SK-N-SH treated with all-trans-retinoic acid at 6 μM for 48 hours (cell line): ENCODE measurements around the gene PORCN.
A peak's percentile ranks its signal among the peaks of the same experiment; 100 is the strongest.

ENCODE experiments used
- ATAC-seq: fragments of 200-7000 bp; cut with Tn5 transposase; 3 replicates; pipeline ENCODE4 v1.9.1; 2020; ENCODE audit warnings: mild to moderate bottlenecking, moderate library complexity
- ARNTL ChIP-seq: fragments of 450-650 bp; formaldehyde crosslinking; IDR thresholded peaks from 2 replicates; pipeline ENCODE4 v1.5.0; 2020; ENCODE audit warnings: low read depth, mild to moderate bottlenecking, moderate library complexity, borderline replicate concordance
- BACH2 ChIP-seq: fragments of 250-450 bp; sonication (Bioruptor Pico); IDR thresholded peaks from 2 replicates; pipeline ENCODE4 v1.9.0; 2021; ENCODE audit warnings: mild to moderate bottlenecking, borderline replicate concordance
- CSDC2 ChIP-seq: fragments of 250-450 bp; sonication (Bioruptor Pico); IDR thresholded peaks from 2 replicates; pipeline ENCODE4 v1.5.0; 2020; ENCODE audit warnings: mild to moderate bottlenecking, moderate library complexity
- CSRNP3 ChIP-seq: fragments of 250-450 bp; sonication (Bioruptor Pico); IDR thresholded peaks from 2 replicates; pipeline ENCODE4 v1.5.1; 2021; ENCODE audit warnings: mild to moderate bottlenecking, moderate library complexity
- ESRRG ChIP-seq: fragments of 250-450 bp; sonication (Bioruptor Pico); IDR thresholded peaks from 2 replicates; pipeline ENCODE4 v1.6.1; 2021; ENCODE audit warnings: mild to moderate bottlenecking
- GLIS3 ChIP-seq: fragments of 250-450 bp; sonication (Bioruptor Pico); IDR thresholded peaks from 2 replicates; pipeline ENCODE4 v1.5.0; 2020; ENCODE audit warnings: mild to moderate bottlenecking, moderate library complexity
- ISL1 ChIP-seq: fragments of 250-450 bp; sonication (Bioruptor Pico); IDR thresholded peaks from 2 replicates; pipeline ENCODE4 v2.1.2; 2022; ENCODE audit warnings: mild to moderate bottlenecking, moderate library complexity
- OSR1 ChIP-seq: fragments of 250-450 bp; sonication (Bioruptor Pico); IDR thresholded peaks from 2 replicates; pipeline ENCODE4 v1.8.0; 2022; ENCODE audit warnings: moderate library complexity, mild to moderate bottlenecking, inconsistent platforms
- PATZ1 ChIP-seq: fragments of 250-450 bp; sonication (Bioruptor Pico); IDR thresholded peaks from 2 replicates; pipeline ENCODE4 v1.8.0; 2020; ENCODE audit warnings: mild to moderate bottlenecking, moderate library complexity, borderline replicate concordance
- POU6F1 ChIP-seq: fragments of 250-450 bp; sonication (Bioruptor Pico); IDR thresholded peaks from 2 replicates; pipeline ENCODE4 v1.8.0; 2021; ENCODE audit warnings: low read depth, mild to moderate bottlenecking, moderate library complexity, borderline replicate concordance
- PPARA ChIP-seq: fragments of 250-450 bp; sonication (Bioruptor Pico); IDR thresholded peaks from 2 replicates; pipeline ENCODE4 v1.5.0; 2020; ENCODE audit warnings: mild to moderate bottlenecking, borderline replicate concordance
- RARB ChIP-seq: fragments of 250-450 bp; sonication (Bioruptor Pico); IDR thresholded peaks from 2 replicates; pipeline ENCODE4 v1.8.0; 2021; ENCODE audit warnings: mild to moderate bottlenecking, moderate library complexity
- SNAI2 ChIP-seq: fragments of 250-450 bp; sonication (Bioruptor Pico); IDR thresholded peaks from 2 replicates; pipeline ENCODE4 v1.5.0; 2020; ENCODE audit warnings: mild to moderate bottlenecking, moderate library complexity
- TOX ChIP-seq: fragments of 250-450 bp; sonication (Bioruptor Pico); IDR thresholded peaks from 2 replicates; pipeline ENCODE4 v1.8.0; 2021; ENCODE audit warnings: mild to moderate bottlenecking, moderate library complexity, borderline replicate concordance
- TSHZ2 ChIP-seq: fragments of 250-450 bp; sonication (Bioruptor Pico); IDR thresholded peaks from 2 replicates; pipeline ENCODE4 v1.5.0; 2020; ENCODE audit warnings: mild to moderate bottlenecking, moderate library complexity
- ZC3H10 ChIP-seq: fragments of 250-450 bp; sonication (Bioruptor Pico); IDR thresholded peaks from 2 replicates; pipeline ENCODE4 v1.5.1; 2021; ENCODE audit warnings: mild to moderate bottlenecking, moderate library complexity
- ZFP3 ChIP-seq: fragments of 250-450 bp; sonication (Bioruptor Pico); IDR thresholded peaks from 2 replicates; pipeline ENCODE4 v1.5.0; 2020; ENCODE audit warnings: mild to moderate bottlenecking, moderate library complexity
- ZFP30 ChIP-seq: fragments of 450-650 bp; formaldehyde crosslinking; IDR thresholded peaks from 2 replicates; pipeline ENCODE4 v1.5.0; 2022; ENCODE audit warnings: mild to moderate bottlenecking, moderate library complexity
- ZNF565 ChIP-seq: fragments of 450-650 bp; formaldehyde crosslinking; conservative IDR thresholded peaks from 2 replicates; pipeline ENCODE4 v1.5.0; 2020; ENCODE audit warnings: low read depth, mild to moderate bottlenecking, moderate library complexity
- ZNF70 ChIP-seq: fragments of 450-650 bp; formaldehyde crosslinking; IDR thresholded peaks from 2 replicates; pipeline ENCODE4 v1.5.0; 2020; ENCODE audit warnings: mild to moderate bottlenecking, moderate library complexity
- ZNF8 ChIP-seq: fragments of 450-650 bp; formaldehyde crosslinking; IDR thresholded peaks from 2 replicates; pipeline ENCODE4 v1.5.0; 2020; ENCODE audit warnings: mild to moderate bottlenecking, moderate library complexity

Gene PORCN

GRCh38 chrX:48460606-48461005 lies 48.2 kb upstream of the PORCN start:
- no peak for ATAC-seq
- TF ChIP-seq ZNF565 (no peak), ZNF8 (CRISPR knock-in tag) (no peak), RARB (no peak), PPARA (CRISPR knock-in tag) (no peak), ARNTL (no peak), SNAI2 (no peak), ZC3H10 (no peak), OSR1 (CRISPR knock-in tag) (no peak), TOX (CRISPR knock-in tag) (no peak), BACH2 (no peak), CSDC2 (CRISPR knock-in tag) (no peak), GLIS3 (no peak), ESRRG (CRISPR knock-in tag) (no peak), TSHZ2 (CRISPR knock-in tag) (no peak), ZNF70 (CRISPR knock-in tag) (no peak), POU6F1 (no peak), CSRNP3 (CRISPR knock-in tag) (no peak)

- ATAC-seq: no peak
- no peak for TF ChIP-seq ISL1 (CRISPR knock-in tag)
- TF ChIP-seq PPARA (CRISPR knock-in tag): no peak
- no peak for TF ChIP-seq ZC3H10
- no peak for TF ChIP-seq ARNTL
- no peak for TF ChIP-seq CSDC2 (CRISPR knock-in tag)
- no peak for TF ChIP-seq TSHZ2 (CRISPR knock-in tag)
- no peak for TF ChIP-seq SNAI2
- TF ChIP-seq GLIS3: no peak
- TF ChIP-seq ZFP3: no peak
- no peak for TF ChIP-seq OSR1 (CRISPR knock-in tag)
- no peak for TF ChIP-seq PATZ1 (CRISPR knock-in tag)
- TF ChIP-seq, all 23 proteins: peak for 0
Measured at GRCh38 chrX:48461830-48462229, 47.0 kb upstream of the PORCN start.

GRCh38 chrX:48465336-48465933 lies 43.4 kb upstream of the PORCN start:
- peak; percentile 76 for ATAC-seq
- TF ChIP-seq ZC3H10 (no peak), PPARA (CRISPR knock-in tag) (no peak), ZNF70 (CRISPR knock-in tag) (no peak), ISL1 (CRISPR knock-in tag) (no peak), SNAI2 (no peak), ARNTL (no peak), TSHZ2 (CRISPR knock-in tag) (no peak), CSDC2 (CRISPR knock-in tag) (no peak), PATZ1 (CRISPR knock-in tag) (no peak), GLIS3 (no peak), ZNF8 (CRISPR knock-in tag) (no peak), ZFP3 (no peak), ZFP30 (CRISPR knock-in tag) (no peak), OSR1 (CRISPR knock-in tag) (no peak)
